ENCODE data around the gene RLBP1. TPM values are rescaled to one million over a fixed set of nuclear protein-coding genes. Genes with fewer than 3 reads are reported as not detected.

The RLBP1 gene
- total and polyA plus RNA-seq, 10 of the 15 experiments (the other 5 are each of a cell fraction or from before 2014, with no cell fraction given) = 0.06 TPM; not detected in 9

DNA sequence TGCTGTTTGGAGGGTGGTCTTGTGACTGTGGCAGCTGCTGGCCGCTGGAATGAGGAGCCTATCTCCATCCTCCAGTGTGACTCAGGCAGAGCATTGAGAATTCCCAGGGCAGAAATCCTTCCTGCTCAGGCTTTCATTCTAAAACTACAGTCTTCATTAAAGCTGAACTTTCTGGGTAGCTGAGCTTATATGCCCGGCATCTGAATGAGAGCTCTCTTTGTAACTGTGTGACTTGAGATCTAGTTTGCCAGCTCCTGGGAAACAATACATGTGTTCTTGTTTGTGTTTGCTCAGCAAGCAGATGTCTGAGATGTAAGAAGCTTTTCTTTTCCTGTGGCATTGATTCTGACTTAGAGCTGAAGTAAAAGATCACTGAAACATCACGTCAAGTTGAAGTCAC lies 22.4 kb downstream of the RLBP1 start:
- no peak for DNase-seq (ENCODE audit: low read depth, low spot score)
- ChIA-PET POLR2A (no interaction called here), SMC1A (ENCODE audit: uncharacterized antibody, unreplicated experiment) (interaction anchor here (1.1 to 1.3 kb wide), 2 partner anchors 27 to 141 kb away, joined by 3 read pairs; no protein-coding TSS in a partner anchor), CTCF (interaction anchor here (0.6 to 8.1 kb wide), 7 partner anchors 8 to 166 kb away, joined by 3 to 47 read pairs (median 3); no protein-coding TSS in a partner anchor), RAD21 (ENCODE audit: unreplicated experiment) (no interaction called here)
- intact Hi-C loops (cut with micrococcal nuclease; ENCODE audit: unreplicated experiment) = no loop called here
- in situ Hi-C loops (cut with MboI) = no loop called here
- Histone ChIP-seq H3K9ac (ENCODE audit: control insufficient read depth, insufficient read depth, low read length) (no peak overlapping the region), H3K27ac (ENCODE audit: control insufficient read depth, insufficient read depth) (no peak overlapping the region), H3K79me2 (ENCODE audit: control insufficient read depth, insufficient read depth, low read length) (no peaks in the 10 kb centered on the region), H3K27me3 (replicated peaks in 1 of 2; ENCODE audit: control insufficient read depth in 2 of 2, insufficient read depth in 2 of 2, low read length in 1 of 2) (no peaks in the 10 kb centered on the region), H4K20me1 (ENCODE audit: control insufficient read depth, insufficient read depth) (no peaks in the 10 kb centered on the region), H3K4me2 (ENCODE audit: control insufficient read depth, insufficient read depth) (no peak overlapping the region), H3K4me1 (ENCODE audit: control insufficient read depth, insufficient read depth, low read length) (no peaks in the 10 kb centered on the region), H3K9me3 (replicated peaks; ENCODE audit: control insufficient read depth, insufficient read depth, low read length) (no peaks in the 10 kb centered on the region), H3K36me3 (ENCODE audit: control insufficient read depth in 2 of 2, insufficient read depth in 2 of 2, low read length in 1 of 2) (peaks cover 0 to 5% of the 10 kb centered on the region in 2 experiments; a peak in 2 of 4 replicates), H2AFZ (ENCODE audit: control insufficient read depth, low read depth, low read length) (no peak overlapping the region), H3K4me3 (no peak overlapping the region)
- TF ChIP-seq FOXM1 (IDR thresholded peaks at IDR 0.05; ENCODE audit: low read depth, low read length) (no peak), SMC3 (IDR thresholded peaks at IDR 0.05; ENCODE audit: borderline replicate concordance, low read length) (no peak)
- TF ChIP-seq, protein P1, sequence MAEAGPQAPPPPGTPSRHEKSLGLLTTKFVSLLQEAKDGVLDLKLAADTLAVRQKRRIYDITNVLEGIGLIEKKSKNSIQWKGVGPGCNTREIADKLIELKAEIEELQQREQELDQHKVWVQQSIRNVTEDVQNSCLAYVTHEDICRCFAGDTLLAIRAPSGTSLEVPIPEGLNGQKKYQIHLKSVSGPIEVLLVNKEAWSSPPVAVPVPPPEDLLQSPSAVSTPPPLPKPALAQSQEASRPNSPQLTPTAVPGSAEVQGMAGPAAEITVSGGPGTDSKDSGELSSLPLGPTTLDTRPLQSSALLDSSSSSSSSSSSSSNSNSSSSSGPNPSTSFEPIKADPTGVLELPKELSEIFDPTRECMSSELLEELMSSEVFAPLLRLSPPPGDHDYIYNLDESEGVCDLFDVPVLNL (IDR thresholded peaks at IDR 0.05; ENCODE audit: low read depth, low read length) = no peak
- BruUV-seq (replicated peaks) = no TSS peak
- WGBS (ENCODE audit: insufficient coverage, insufficient replicate concordance, low lambda C conversion rate, missing lambda C conversion rate) = 96% methylated on average over 3 of the region's 3 CpGs
- FAIRE-seq = no peak
- ATAC-seq = no peak

DNA sequence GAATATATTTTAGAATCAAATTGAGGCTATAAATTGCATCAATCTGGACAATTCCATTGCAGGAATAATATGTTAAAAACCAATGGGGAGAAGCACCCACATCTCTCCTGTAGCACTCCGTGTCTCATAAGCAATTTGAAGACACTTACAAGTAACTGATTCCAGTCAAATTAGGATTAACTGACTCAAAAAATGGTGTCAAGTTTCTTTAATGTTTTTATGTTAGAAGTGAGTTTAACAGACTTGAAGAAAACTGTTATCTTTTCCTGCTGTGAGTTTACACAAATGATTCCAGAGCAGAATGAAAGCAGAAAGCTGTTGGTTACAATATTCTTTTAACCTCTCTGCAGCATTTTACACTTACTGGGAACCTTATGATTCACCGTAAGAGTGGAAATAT lies 23.2 kb downstream of the RLBP1 start:
- in situ Hi-C loops (cut with MboI) = no loop called here
- Histone ChIP-seq H3K9me3 (replicated peaks; ENCODE audit: control insufficient read depth, insufficient read depth, low read length) (no peaks in the 10 kb centered on the region), H3K4me1 (ENCODE audit: control insufficient read depth, insufficient read depth, low read length) (no peaks in the 10 kb centered on the region), H3K9ac (ENCODE audit: control insufficient read depth, insufficient read depth, low read length) (no peak overlapping the region), H3K4me3 (no peak overlapping the region), H3K27ac (ENCODE audit: control insufficient read depth, insufficient read depth) (no peak overlapping the region), H3K36me3 (ENCODE audit: control insufficient read depth in 2 of 2, insufficient read depth in 2 of 2, low read length in 1 of 2) (peaks cover 0 to 5% of the 10 kb centered on the region in 2 experiments; a peak in 2 of 4 replicates), H3K79me2 (ENCODE audit: control insufficient read depth, insufficient read depth, low read length) (no peaks in the 10 kb centered on the region), H2AFZ (ENCODE audit: control insufficient read depth, low read depth, low read length) (no peak overlapping the region), H3K27me3 (replicated peaks in 1 of 2; ENCODE audit: control insufficient read depth in 2 of 2, insufficient read depth in 2 of 2, low read length in 1 of 2) (no peaks in the 10 kb centered on the region), H3K4me2 (ENCODE audit: control insufficient read depth, insufficient read depth) (no peak overlapping the region), H4K20me1 (ENCODE audit: control insufficient read depth, insufficient read depth) (no peaks in the 10 kb centered on the region)
- ChIA-PET RAD21 (ENCODE audit: unreplicated experiment) (no interaction called here), CTCF (interaction anchor here (0.9 to 8.1 kb wide), 3 partner anchors 9 to 20 kb away, joined by 3 to 47 read pairs (median 4); no protein-coding TSS in a partner anchor), POLR2A (no interaction called here), SMC1A (ENCODE audit: uncharacterized antibody, unreplicated experiment) (interaction anchor here (1.1 to 1.3 kb wide), 2 partner anchors 26 to 141 kb away, joined by 3 read pairs; no protein-coding TSS in a partner anchor)
- no peak for FAIRE-seq
- intact Hi-C loops (cut with micrococcal nuclease; ENCODE audit: unreplicated experiment) = no loop called here
- BruUV-seq (replicated peaks) = no TSS peak
- TF ChIP-seq PAX5 (IDR thresholded peaks at IDR 0.05; ENCODE audit: borderline replicate concordance, low read depth, low read length) (no peak), RCOR1 (conservative IDR thresholded peaks at IDR 0.05; ENCODE audit: low read depth, low read length) (no peak), POLR2AphosphoS2 (IDR thresholded peaks at IDR 0.05; ENCODE audit: low read depth, low read length) (no peak), WRNIP1 (IDR thresholded peaks at IDR 0.05; ENCODE audit: borderline replicate concordance, low read depth, low read length) (no peak), ZNF207 (IDR thresholded peaks at IDR 0.05; ENCODE audit: borderline replicate concordance) (no peak), TCF12 (IDR thresholded peaks at IDR 0.05; ENCODE audit: low read depth, low read length) (no peak)
- TF ChIP-seq, protein P2, sequence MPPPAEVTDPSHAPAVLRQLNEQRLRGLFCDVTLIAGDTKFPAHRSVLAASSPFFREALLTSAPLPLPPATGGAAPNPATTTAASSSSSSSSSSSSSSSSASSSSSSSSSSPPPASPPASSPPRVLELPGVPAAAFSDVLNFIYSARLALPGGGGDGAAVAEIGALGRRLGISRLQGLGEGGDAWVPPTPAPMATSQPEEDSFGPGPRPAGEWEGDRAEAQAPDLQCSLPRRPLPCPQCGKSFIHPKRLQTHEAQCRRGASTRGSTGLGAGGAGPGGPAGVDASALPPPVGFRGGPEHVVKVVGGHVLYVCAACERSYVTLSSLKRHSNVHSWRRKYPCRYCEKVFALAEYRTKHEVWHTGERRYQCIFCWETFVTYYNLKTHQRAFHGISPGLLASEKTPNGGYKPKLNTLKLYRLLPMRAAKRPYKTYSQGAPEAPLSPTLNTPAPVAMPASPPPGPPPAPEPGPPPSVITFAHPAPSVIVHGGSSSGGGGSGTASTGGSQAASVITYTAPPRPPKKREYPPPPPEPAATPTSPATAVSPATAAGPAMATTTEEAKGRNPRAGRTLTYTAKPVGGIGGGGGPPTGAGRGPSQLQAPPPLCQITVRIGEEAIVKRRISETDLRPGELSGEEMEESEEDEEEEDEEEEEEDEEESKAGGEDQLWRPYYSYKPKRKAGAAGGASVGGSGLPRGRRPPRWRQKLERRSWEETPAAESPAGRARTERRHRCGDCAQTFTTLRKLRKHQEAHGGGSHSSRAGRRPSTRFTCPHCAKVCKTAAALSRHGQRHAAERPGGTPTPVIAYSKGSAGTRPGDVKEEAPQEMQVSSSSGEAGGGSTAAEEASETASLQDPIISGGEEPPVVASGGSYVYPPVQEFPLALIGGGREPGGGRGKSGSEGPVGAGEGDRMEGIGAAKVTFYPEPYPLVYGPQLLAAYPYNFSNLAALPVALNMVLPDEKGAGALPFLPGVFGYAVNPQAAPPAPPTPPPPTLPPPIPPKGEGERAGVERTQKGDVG (CRISPR knock-in tag; IDR thresholded peaks at IDR 0.05) = no peak
- TF ChIP-seq, protein P1 (IDR thresholded peaks at IDR 0.05; ENCODE audit: low read depth, low read length) = no peak
- no peak for DNase-seq (ENCODE audit: low read depth, low spot score)
- ATAC-seq = no peak
- 73% methylated on average over 2 of the region's 2 CpGs for WGBS (ENCODE audit: insufficient coverage, insufficient replicate concordance, low lambda C conversion rate, missing lambda C conversion rate)
